ENCODE results near the gene CMTM6. TPM values are rescaled to one million over a fixed set of nuclear protein-coding genes. Genes with fewer than 3 reads are reported as not detected.
A peak's percentile ranks its signal among the peaks of the same experiment; 100 is the strongest.
"Not testable (repeated sequence)": the region's sequence is repeated elsewhere in the genome, so short reads cannot be mapped to it uniquely, and the experiment has no call there.

Gene CMTM6
- total RNA-seq, 1 experiment from 2014 or later: 43.5 TPM

GRCh38 chr3:32462191-32462986, 40.3 kb downstream of the CMTM6 start:
- H3K27me3 Mint-ChIP-seq (ENCODE audit: low read depth); H3K36me3 Mint-ChIP-seq (ENCODE audit: insufficient read depth in 1 of 3, low read depth in 3 of 3); H2BK15ac ChIP-seq (ENCODE audit: low read depth, low read length); H2AFZ ChIP-seq (ENCODE audit: low read length); H3K79me1 ChIP-seq (ENCODE audit: insufficient read depth, low read depth, low read length, poor library complexity, severe bottlenecking); H3K23ac ChIP-seq (ENCODE audit: insufficient read length, low read depth, low read length); H4K8ac ChIP-seq (replicated peaks; ENCODE audit: insufficient read length, low read depth, low read length); H3K9me3 ChIP-seq (ENCODE audit: control insufficient read depth, low read depth, low read length); H3K9ac ChIP-seq (ENCODE audit: extremely low read depth, insufficient read length, low read length); H2BK20ac ChIP-seq (ENCODE audit: low read depth, low read length, poor library complexity, severe bottlenecking); H2AK5ac ChIP-seq (ENCODE audit: insufficient read length, low read length); H4K91ac ChIP-seq (ENCODE audit: insufficient read length, low read depth, low read length); H3K27ac ChIP-seq (ENCODE audit: insufficient read length, low read depth, low read length); H3K27ac Mint-ChIP-seq; H3K18ac ChIP-seq (ENCODE audit: insufficient read length, low read depth, low read length); H4K5ac ChIP-seq (ENCODE audit: insufficient read length, low read depth, low read length); H3K79me2 ChIP-seq (ENCODE audit: insufficient read depth, low read length); H3T11ph ChIP-seq (ENCODE audit: low read length); H2BK120ac ChIP-seq (ENCODE audit: low read depth, low read length, poor library complexity, severe bottlenecking); H3K4ac ChIP-seq (ENCODE audit: low read depth, low read length); H2BK5ac ChIP-seq (ENCODE audit: insufficient read length, low read length); H3K14ac ChIP-seq (ENCODE audit: insufficient read depth, low read length); H3K56ac ChIP-seq (ENCODE audit: insufficient read length, low read depth, low read length); H3K4me3 Mint-ChIP-seq; H3K9me3 Mint-ChIP-seq; H3K4me2 ChIP-seq (ENCODE audit: insufficient read depth, insufficient read length, low read length); H3K27me3 ChIP-seq (ENCODE audit: insufficient read depth, low read length); H3K23me2 ChIP-seq (ENCODE audit: insufficient read length, low read depth, low read length, poor library complexity, severe bottlenecking); H2BK12ac ChIP-seq (ENCODE audit: insufficient read length, low read depth, low read length); DNase-seq; H4K20me1 ChIP-seq (ENCODE audit: control insufficient read depth, insufficient read depth, insufficient read length); H3K4me1 ChIP-seq (ENCODE audit: insufficient read depth, low read length): not testable (repeated sequence)
- peaks cover 21 to 27% of the 10 kb centered on the region in 2 experiments for H3K4me1 Mint-ChIP-seq
- WGBS (ENCODE audit: extremely low coverage, insufficient read length, low lambda C conversion rate): no CpG with 5 or more reads among the region's 9 CpGs

GRCh38 chr3:32460817-32461496, 41.7 kb downstream of the CMTM6 start:
- H3K56ac ChIP-seq (ENCODE audit: insufficient read length, low read depth, low read length); H3T11ph ChIP-seq (ENCODE audit: low read length); H3K36me3 Mint-ChIP-seq (ENCODE audit: insufficient read depth in 1 of 3, low read depth in 3 of 3); H3K9me3 ChIP-seq (ENCODE audit: control insufficient read depth, low read depth, low read length); H2AFZ ChIP-seq (ENCODE audit: low read length); H2AK5ac ChIP-seq (ENCODE audit: insufficient read length, low read length); H3K14ac ChIP-seq (ENCODE audit: insufficient read depth, low read length); H3K23ac ChIP-seq (ENCODE audit: insufficient read length, low read depth, low read length); H2BK15ac ChIP-seq (ENCODE audit: low read depth, low read length); H3K4me1 ChIP-seq (ENCODE audit: insufficient read depth, low read length); H3K79me1 ChIP-seq (ENCODE audit: insufficient read depth, low read depth, low read length, poor library complexity, severe bottlenecking); H4K20me1 ChIP-seq (ENCODE audit: control insufficient read depth, insufficient read depth, insufficient read length); H3K27me3 ChIP-seq (ENCODE audit: insufficient read depth, low read length); H3K9ac ChIP-seq (ENCODE audit: extremely low read depth, insufficient read length, low read length); H4K91ac ChIP-seq (ENCODE audit: insufficient read length, low read depth, low read length); DNase-seq; H2BK12ac ChIP-seq (ENCODE audit: insufficient read length, low read depth, low read length); H2BK5ac ChIP-seq (ENCODE audit: insufficient read length, low read length); H3K9me3 Mint-ChIP-seq; H4K8ac ChIP-seq (replicated peaks; ENCODE audit: insufficient read length, low read depth, low read length); H3K27me3 Mint-ChIP-seq (ENCODE audit: low read depth); H4K5ac ChIP-seq (ENCODE audit: insufficient read length, low read depth, low read length); H3K27ac ChIP-seq (ENCODE audit: insufficient read length, low read depth, low read length); H3K23me2 ChIP-seq (ENCODE audit: insufficient read length, low read depth, low read length, poor library complexity, severe bottlenecking); H3K79me2 ChIP-seq (ENCODE audit: insufficient read depth, low read length); H3K4ac ChIP-seq (ENCODE audit: low read depth, low read length): not testable (repeated sequence)
- peaks cover 25 to 27% of the 10 kb centered on the region in 2 experiments for H3K4me1 Mint-ChIP-seq
- peak overlapping the region; percentile 62 for H3K4me2 ChIP-seq (ENCODE audit: insufficient read depth, insufficient read length, low read length)
- peak overlapping the region; percentile 30 for H2BK20ac ChIP-seq (ENCODE audit: low read depth, low read length, poor library complexity, severe bottlenecking)
- H2BK120ac ChIP-seq (ENCODE audit: low read depth, low read length, poor library complexity, severe bottlenecking): peak overlapping the region; percentile 55
- peak overlapping the region; percentile 95 for H3K18ac ChIP-seq (ENCODE audit: insufficient read length, low read depth, low read length)
- peak overlapping the region; percentile 52 to 72; a peak in 4 of 5 replicates for H3K4me3 Mint-ChIP-seq
- WGBS (ENCODE audit: extremely low coverage, insufficient read length, low lambda C conversion rate): no CpG with 5 or more reads among the region's 10 CpGs
- H3K27ac Mint-ChIP-seq: peak overlapping the region in 2 of 3 experiments; percentile 95; a peak in 3 of 7 replicates
